C4-2B (cell line): ENCODE measurements around the gene MFSD1.

Experiments used
- H3K27ac ChIP-seq: fragments of 450-650 bp; 2 replicates; pipeline ENCODE4 v1.5.1; 2017
- ZFX ChIP-seq: fragments of 450-650 bp; IDR thresholded peaks from 2 replicates; pipeline ENCODE4 v1.6.1; 2017
- TF ChIP-seq, protein P1 (sequence below): fragments of 450-650 bp; conservative IDR thresholded peaks from 2 replicates; pipeline ENCODE4 v1.5.1; 2017; ENCODE audit warnings: mild to moderate bottlenecking

The MFSD1 gene

GRCh38 chr3:158777161-158777873 is 24.5 kb upstream of the MFSD1 start:
- H3K27ac ChIP-seq: no peak overlapping the region

GRCh38 chr3:158780766-158781165 is 21.1 kb upstream of the MFSD1 start:
- no peak for TF ChIP-seq ZFX
- TF ChIP-seq, protein P1, sequence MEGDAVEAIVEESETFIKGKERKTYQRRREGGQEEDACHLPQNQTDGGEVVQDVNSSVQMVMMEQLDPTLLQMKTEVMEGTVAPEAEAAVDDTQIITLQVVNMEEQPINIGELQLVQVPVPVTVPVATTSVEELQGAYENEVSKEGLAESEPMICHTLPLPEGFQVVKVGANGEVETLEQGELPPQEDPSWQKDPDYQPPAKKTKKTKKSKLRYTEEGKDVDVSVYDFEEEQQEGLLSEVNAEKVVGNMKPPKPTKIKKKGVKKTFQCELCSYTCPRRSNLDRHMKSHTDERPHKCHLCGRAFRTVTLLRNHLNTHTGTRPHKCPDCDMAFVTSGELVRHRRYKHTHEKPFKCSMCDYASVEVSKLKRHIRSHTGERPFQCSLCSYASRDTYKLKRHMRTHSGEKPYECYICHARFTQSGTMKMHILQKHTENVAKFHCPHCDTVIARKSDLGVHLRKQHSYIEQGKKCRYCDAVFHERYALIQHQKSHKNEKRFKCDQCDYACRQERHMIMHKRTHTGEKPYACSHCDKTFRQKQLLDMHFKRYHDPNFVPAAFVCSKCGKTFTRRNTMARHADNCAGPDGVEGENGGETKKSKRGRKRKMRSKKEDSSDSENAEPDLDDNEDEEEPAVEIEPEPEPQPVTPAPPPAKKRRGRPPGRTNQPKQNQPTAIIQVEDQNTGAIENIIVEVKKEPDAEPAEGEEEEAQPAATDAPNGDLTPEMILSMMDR: no peak
- H3K27ac ChIP-seq: no peak overlapping the region

More at GRCh38 chr3:158777161-158777873, 24.5 kb upstream of the MFSD1 start:
- no peak for TF ChIP-seq ZFX
- TF ChIP-seq, protein P1: no peak

- TF ChIP-seq, protein P1: no peak; the same call in 1 of the 2 replicates
- TF ChIP-seq ZFX: no peak
- H3K27ac ChIP-seq: no peak overlapping the region
Observed at GRCh38 chr3:158781191-158781590, 20.7 kb upstream of the MFSD1 start.

GRCh38 chr3:158781849-158782248 is 20.0 kb upstream of the MFSD1 start:
- H3K27ac ChIP-seq: no peak overlapping the region
- TF ChIP-seq ZFX: no peak
- TF ChIP-seq, protein P1: no peak

DNA sequence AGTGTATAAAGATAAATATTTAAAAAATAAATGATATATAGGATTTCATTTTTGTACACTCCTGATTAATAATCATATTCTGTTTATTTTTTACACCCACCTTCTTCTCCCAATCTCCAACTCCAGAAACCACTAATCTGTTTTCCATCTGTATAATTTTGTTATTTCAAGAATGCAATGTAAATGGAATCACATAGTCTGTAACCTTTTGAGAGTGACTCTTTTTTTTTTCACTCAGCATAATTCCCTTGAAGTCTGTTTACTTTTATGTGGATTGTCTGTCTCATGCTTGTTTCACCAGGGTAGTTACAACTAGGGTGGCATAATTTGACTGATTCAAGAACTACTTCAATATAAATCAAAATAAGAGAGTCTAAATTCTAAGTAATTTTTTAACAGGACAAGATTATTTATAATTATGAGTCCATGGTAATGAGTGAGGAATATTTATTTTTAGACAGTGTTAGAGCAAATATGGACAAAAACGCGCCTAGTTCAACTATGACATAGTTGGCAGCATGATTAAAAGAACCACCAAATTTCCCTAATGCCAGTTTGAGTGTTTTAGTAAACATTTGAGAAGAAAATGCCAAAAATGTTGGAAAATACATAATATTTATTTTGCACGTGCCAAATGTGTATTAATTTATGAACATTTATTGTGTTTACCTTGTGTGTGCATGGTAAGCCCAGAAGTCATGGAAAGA is 19.4 kb upstream of the MFSD1 start:
- no peak overlapping the region for H3K27ac ChIP-seq
- TF ChIP-seq, protein P1: no peak
- TF ChIP-seq ZFX: no peak

DNA sequence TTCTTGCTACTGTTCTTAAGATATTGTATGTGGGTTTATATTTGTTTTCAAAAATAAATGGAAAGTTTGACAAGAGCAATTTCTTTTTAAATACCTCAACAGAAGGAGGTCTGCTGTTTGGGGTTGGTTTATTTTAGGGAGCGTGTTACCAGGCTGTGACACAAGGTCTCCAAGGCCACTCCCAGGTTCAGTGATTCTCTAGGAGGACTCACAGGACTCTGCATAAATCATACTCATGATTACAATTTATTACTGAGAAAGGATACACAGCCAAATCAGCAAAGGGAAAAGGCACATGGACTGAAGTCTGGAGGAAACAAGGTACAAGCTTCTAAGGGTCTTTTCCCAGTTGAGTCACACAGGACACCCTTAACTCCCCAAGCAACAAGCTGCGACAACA is 18.8 kb upstream of the MFSD1 start:
- TF ChIP-seq ZFX: no peak
- TF ChIP-seq, protein P1: no peak
- H3K27ac ChIP-seq: no peak overlapping the region

DNA sequence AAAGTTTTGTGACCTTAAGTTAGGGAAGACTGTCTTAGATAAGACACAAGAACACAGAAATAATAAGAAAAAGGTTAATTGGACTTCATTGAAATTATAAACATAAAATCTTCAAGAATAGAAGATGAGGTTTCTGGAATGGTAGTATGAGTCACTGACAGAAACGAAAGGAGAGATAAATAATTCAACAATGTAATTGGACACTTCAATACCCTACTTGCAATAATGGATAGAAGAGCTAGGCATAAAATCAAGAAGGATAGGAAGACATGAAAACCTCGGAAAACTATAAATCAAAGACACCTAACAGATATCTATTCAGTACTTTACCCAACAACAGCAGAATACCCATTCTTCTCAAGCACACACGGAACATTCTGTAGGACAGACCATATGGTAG is 15.9 kb upstream of the MFSD1 start:
- no peak for TF ChIP-seq ZFX
- TF ChIP-seq, protein P1: no peak
- no peak overlapping the region for H3K27ac ChIP-seq
